ENCODE results near the gene THAP4.

Gene THAP4

DNA sequence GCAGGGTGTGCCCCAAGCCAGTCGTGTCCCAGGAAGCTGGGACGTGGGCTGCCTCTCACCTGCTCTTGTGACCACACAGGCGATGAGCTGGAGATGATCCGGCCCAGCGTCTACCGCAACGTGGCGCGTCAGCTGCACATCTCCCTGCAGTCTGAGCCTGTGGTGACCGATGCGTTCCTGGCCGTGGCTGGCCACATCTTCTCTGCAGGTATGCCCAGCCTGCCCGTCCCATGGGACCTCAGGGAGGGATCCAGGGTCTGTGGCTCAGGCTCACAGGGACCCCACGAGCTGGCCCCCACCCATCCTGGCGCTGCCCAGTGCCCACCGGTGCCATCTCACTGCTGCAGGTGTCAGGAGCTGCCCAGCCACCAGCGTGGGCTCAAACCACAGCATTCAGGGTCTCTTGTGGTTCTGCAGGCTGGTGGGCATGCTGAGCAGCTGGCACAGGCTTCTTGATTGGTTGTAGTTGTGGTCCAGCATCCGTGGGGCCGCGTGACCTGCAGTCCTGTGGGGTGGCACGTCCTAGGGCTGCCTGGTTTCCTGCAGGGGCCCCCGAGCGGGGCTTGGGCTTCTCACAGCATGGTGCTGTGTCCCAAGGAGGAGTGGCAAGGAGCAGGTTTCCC, 74.6 kb downstream of the THAP4 start:
- no peak for DNase-seq

DNA sequence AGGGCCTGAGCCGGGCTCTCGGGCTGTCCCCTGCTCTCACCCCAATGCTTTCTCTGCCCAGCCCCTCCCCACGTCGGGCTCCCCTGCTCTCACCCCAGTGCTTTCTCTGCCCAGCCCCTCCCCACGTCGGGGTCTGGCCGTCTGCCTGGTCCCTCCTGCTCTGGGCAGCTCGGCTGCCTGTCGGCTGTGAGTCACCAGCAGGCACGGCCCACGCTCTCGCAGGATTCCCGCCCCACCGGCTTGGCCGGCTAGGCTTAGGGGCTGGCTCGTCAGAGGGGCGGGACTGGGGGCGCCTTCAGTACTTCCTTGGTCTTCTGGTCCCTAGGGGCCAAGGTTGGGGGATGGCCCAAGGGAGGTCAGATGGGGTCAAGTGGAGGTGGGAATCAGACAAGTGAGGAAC, 75.1 kb downstream of the THAP4 start:
- no peak for DNase-seq

DNA sequence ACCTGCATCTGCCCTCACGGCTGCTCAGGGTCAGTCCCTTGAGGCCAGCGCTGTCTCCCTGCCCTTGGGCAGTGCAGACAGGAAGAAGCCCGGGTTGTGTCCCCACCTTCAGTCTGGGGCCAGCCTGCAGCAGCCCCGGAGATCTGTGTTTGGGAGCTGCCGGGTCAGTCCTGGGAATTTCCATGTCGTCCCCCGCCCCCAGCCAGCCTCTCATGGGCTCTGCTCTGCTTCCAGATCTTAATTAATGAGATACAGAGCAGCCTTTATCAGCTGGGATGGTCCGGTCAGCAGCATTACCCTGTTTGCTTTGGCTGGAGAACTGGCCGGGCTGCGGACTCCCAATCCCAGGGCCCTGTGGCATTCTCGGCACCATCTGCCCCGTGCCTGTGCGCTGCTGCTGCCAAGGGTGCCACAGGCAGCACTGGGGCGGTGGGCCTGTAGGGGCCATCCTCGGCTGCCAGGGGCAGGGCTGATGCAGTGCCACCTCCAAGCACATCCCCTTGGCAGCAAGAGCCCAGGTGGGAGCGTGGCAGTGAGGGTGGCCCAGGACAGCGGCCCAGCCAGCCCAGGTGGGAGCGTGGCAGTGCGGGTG, 76.0 kb downstream of the THAP4 start:
- DNase-seq: no peak

DNA sequence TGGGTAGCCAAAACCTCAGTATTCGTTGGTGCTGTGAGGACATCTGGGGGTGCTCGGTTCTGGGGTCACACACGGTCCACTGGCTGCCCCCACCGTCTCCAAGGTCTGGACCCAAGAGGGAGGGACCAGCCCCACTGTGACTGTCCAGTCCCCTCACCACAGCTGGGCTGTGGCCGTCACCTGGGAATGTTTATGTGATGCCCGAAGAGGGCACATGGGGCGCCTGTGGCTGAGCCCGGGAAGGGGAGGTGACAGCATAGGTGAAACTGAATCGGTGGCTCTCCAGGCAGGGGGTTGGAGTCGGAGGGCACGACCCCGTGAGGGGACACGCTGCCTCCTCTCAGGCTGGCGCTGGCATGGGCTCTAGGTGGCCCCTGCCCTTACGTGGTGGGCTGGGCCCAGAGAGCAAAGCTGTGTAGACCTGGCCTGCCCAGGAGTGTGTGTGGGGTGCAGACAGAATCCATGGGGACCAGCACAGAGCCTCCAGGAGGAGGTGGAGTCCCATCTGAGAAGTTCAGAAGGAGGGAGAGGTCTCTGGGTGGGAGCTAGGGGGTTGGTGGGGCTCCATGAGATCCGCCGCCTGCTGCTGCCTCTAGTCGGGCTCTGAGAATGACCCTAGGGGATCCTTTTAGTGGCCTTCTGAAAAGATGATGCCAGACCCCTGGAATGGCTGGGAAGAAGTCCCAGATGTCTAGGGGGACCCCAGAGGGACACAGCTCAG, 76.6 kb downstream of the THAP4 start:
- no peak for DNase-seq

DNA sequence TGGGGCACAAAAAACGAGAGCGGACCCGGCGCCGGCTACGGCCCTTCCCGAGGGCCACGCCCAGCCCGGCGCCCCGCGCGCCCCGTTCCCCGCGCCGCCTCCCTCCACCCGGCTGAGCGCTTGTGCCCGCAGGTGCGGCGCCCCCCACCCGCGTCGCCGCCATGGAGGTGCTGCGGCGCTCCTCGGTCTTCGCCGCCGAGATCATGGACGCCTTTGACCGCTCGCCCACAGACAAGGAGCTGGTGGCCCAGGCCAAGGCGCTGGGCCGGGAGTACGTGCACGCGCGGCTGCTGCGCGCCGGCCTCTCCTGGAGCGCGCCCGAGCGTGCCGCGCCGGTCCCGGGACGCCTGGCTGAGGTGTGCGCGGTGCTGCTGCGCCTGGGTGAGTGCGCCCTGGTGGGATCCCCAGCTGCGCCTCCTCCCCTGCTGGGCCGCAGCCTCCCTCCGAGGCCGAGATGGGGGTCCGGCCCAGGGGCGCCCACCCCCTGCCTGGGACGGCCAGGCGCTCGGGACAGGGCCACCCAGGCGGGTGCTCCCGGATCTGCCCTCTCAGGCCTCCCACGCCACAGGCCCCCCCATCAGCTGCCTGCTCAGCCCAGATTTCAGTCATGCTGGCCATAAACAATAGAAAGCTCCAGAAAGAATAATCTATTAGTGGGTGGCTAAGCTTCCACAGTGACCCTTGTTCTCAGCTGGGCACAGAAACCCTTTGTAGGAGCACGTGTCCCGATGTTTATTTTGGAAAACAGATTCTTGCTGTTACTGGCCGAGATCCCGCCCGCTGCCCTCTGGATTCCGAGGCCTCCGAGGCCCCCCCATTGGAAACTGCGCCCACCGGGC, 77.4 kb downstream of the THAP4 start:
- no peak for DNase-seq

DNA sequence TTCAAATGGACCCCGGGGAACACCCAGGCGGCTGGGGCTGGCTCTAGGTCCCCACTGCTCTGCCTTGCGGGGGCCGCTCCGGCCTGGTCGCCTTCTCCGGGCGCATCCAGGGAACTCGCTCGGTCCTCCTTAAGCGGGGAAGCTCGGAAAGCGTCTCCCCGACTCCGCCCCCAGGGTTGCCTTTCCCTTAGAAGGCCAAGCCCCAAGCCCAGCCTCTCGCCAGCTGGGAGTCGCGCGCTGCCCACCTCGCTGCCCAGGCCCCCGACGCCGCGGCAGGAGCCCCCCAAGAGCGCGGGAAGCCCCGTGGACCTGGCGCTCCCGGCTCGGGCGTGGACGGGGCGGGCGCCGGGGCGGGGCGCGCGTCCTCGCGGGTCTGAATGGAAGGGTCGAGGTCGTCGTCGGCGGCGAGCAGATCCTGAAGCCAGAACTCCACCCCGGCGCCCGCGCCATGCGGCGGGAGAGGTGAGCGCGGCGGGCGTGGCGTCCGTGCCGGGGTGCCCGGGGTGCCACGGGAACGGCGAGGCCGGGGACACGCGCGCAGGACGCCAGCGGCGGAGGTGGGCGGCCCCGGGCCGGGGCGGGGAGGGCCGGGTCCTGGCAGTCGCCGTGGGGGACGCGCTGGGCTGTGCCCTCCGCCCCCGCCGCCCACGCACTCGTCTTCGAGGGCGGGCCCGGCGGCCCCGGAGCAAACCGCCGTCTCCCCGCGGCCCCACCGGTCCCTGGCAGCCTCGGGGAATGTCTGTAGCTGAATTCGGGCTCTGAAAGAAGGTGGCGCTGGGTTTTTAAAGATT, 78.2 kb downstream of the THAP4 start, which contains the start of gene BOK:
Gene BOK (plus strand): TSS at position 214 of the 791 bp plus-strand sequence. CDS start 739 bp downstream, outside the sequence.
- no peak for DNase-seq

DNA sequence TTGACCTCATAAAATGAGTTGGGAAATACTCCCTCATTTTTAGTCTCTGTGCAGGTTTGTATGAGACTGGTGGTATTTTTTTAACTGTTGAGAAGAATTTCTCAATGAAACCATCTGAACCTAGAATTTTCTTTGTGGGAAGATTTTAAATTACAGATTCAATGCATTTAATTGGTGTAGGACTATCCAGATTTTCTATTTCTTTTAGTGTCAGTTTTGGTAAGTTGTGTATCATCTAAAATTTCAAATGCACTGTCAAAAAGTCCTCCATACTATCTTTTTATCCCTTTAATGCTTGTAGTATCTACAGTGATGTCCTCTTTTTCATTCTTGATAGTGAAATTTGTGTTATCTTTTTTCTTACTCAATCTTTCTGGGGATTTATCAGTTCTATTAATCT, 80.2 kb downstream of the THAP4 start:
- no peak for DNase-seq

DNA sequence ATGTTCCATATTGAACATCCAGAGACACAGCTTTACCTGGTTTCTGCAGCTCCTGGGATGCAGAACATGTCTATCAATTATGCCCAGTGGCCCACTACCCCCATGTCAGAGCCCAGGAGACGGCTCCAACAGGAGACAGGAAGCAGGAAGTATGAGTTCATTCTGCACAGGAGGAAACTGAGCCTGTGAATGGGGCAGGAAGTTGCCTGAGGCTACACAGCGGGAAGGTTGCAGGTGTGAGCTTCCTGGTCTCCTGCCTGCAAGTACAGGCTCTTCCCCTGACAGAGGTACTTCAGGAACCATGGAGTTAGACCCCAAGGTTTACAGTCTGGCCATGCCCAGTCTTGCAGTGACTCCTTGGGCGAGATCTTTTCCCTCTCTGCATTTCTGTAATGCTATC, 81.2 kb downstream of the THAP4 start:
- no peak for DNase-seq

DNA sequence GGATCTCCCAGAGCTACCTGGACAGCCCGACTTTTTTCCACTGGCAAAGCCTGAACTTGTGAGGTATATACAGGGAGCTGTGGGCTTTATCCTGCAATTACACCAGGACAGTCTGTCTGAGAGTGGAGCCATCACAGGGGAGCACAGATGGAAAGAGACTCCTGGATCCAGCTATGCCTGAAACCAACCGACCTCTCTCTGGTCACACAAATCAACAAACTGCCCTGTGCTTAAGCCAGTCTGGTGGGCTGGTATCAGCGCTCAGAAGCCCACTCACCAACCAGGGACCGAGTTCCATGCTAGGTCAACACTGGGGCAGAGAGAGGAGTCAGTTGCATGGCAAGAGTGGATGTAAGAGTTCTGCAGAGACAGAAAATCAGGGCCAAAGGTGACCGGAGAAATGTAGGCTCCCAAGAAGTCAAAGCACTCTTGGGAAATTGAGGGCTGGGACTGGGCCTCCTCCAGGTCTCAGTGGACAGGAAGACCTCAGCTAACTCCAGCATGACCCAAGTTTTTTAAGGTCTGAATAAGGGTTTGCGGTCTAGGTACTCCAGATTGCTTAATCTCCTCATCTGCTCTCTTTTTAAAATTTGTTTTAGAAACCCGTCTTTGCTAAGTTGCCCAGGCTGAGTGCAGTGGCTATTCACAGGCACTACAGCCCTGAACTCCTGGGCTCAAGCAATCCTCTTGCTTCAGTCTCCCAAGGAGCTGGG, 82.2 kb downstream of the THAP4 start:
- no peak for DNase-seq

DNA sequence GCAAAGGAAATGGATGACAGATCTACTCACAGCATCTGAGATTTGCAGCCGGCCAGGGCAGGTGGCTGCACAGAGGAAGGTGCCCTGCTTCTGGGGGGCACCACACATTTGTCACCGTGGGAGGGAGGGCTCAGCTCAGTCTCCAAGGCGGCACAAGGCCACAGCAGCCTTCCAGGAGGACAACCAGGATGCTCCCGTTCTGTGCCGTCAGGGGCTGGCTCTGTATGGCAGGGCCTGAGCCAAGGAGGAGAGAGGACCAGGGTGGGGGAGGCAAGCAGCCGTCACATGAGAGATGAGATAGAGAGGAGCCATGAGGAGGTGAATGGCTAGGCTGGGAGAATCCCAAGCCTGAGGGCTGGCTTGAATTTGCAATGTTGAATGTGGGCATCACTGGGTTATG, 83.0 kb downstream of the THAP4 start:
- DNase-seq: no peak

DNA sequence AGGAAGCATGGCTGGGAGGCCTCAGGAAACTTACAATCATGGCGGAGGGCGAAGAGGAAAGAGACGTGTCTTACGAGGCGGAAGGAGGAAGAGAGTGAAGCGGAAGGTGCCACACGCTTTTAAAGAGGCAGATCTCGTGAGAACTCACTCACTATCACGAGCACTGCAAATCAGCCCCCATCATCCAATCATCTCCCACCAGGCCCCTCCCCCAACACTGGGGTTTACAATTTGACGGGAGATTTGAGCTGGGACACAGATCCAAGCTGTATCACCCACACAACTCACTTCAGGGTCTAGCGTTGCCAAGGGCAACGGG, 83.5 kb downstream of the THAP4 start:
- DNase-seq: no peak

DNA sequence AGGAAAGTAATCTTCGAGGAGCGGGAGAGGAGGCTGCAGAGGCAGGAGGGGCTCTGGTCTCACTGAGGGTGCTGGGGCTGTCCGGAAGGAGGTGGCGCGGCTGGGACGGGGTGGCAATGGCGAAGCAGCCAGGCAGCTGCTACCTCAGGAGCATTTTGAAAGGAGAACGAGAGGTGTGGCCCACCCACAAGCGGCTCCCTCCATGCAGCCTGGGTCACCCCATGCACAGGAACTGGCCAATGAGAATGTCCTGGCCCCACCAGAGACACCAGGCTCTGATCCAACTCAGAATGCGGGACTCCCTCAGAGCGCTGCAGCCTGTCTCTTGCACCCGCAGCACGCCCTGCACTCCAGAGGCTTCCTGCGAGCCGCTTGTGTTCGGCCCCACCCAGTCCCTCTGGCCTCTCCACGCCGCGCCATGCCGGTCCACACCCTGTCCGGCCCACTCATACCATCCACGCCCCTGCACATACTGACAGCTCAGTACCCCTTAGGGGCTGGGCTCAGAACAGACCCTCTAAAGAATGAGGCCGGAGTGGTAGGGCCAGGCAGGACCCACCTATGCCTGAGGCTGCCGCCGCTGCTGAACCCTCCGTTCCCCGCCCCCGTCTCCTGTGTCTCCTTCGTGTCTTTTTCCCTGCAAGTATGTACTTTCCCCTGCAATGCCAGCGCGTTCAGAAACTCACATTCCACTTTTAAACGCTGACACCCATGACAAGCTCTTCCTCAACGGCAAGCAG, 84.8 kb downstream of the THAP4 start:
- DNase-seq: no peak

DNA sequence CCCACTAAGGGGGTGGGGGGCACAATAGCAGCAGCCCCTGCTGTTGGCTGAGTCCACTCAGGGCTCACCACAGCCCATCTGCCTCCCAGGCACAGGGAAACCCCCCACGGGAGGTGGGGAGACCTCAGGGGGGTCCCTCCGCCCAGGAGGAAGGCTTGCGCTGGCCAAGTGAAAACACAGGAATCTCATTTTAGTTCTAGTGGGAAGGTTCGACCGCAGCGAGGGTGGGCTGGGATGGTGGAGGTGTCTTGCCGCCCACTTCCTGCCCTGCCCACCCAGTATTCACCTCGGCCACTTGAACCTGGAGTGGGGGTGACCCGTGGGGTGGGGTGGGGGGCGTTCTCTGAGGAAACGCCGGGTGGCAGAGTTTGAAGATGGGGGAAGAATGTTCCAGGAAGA, 85.4 kb downstream of the THAP4 start:
- DNase-seq: no peak

DNA sequence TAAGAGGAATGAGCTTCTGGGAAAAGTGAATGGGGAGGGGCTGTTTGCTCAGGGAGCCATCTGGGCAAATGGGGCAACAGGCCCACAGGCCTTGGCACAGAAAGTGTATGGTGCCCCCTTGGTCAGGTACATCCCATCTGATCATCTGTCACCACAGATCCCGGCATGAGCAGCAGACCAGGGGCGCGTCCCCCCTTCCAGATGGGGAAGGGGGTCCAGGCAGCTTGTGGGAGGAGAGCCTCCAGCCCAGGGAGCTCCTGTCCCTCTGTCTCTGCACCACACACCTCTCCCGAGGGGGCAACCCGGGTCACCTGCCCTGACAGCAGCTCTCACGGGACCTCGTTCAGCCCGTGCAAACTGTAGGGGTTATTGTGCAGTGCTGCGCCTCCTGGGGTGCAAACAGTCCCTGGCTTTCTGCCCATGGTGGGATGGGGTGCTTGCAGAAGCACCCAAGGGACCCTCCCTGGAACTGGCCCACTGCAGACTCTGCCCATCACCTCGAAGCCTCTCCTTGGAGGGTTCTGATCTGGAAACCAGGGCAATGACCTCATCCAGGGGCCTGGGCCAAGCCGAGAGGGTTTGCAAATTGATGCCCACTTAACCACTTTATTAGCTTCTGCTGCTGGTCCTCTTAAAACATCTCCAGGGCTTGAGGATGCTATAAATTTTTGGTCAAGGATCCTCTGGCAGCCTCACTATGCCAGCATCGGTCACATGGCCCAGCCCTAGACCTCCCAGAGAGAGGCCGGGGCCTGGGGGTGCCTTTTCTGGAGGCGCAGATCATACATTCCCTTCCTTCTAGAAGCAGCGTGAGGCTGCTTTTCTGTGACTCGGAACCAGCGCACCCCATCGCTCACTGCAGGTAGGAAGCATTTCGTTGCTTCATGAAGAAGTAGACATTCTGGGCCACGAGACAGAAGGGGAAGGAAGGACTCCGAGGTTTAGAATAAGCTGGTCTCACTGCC, 86.1 kb downstream of the THAP4 start:
- DNase-seq: no peak

DNA sequence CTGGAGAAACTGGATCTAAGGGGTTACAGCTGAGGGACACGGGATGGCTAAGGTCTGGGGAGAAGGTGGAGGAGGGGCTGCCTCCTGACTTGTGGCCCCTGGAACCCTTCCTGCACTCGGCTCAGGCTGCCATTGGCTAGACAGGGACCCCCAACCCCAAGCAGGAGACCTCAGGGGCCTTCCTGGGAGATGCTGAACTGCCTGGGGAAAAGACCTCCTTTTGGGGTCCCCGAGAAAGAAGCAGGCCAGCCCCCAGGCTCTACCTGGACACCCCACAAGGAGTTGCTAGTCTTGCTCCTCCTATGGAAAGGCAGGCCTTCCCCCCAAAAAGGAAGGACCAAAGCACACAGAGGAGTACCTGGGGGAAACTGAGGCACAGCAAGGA, 88.5 kb downstream of the THAP4 start:
- no peak for DNase-seq

DNA sequence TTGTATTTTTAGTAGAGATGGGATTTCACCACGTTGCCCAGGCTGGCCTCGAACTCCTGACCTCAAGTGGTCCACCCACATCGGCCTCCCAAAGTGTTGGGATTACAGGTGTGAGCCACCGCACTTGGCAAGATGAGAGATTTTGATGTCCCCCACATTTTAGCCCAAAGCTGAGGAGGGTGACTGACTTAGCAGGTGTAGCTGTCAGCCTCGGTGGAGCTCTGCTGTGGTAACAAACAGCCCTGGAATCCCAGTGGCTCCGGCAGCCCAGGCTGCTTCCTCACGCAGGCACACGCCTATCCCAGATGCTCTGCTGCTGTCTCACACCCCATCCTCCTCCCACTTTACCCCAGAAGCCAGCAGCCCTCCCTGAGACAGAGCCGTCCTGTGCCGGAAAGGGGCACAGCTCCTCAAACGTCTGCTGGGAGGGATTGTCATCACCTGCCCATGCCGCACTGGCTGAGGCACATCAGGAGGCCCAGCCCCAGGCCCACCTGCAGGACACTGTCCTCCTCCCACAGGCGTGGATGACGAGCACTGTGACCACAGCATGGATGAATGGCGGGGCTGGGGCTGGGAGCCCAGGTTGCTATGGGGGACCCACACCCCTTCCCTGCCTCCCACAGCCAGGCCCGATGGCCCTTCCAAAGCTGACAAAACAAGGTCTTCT, 89.0 kb downstream of the THAP4 start:
- no peak for DNase-seq

DNA sequence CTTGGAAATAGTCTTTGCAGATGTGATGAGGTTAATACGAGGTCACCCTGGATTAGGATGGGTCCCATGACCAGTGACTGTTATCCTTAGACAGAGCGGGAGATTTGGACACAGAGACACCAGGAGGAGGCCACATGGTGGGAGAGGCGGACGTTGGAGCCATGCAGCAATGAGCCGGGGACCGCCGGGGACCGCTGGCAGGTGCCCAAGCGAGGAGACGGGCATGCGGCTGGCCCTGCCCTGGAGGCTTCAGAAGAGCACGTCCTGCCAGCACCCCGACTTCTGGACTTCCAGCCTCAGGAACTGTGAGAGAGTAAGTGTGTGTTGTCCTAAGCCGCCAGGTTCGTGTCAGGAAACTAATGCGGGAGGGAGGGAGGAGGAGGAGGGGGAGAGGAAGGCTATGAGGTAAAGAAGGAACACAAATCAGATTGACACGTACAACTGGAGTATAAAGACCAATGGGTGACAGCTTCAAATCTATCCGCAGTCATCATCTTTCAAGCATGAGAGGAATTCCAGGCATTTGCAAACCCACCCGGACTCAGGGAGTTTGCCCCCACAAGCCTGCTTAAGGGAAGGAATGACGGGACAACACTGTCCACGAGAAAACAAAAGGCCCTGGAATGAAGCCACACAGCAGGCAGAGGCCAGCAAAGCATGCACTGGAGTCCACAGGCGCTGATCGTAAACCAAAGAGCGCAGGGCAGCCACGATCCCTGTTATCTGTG, 90.0 kb downstream of the THAP4 start:
- no peak for DNase-seq

DNA sequence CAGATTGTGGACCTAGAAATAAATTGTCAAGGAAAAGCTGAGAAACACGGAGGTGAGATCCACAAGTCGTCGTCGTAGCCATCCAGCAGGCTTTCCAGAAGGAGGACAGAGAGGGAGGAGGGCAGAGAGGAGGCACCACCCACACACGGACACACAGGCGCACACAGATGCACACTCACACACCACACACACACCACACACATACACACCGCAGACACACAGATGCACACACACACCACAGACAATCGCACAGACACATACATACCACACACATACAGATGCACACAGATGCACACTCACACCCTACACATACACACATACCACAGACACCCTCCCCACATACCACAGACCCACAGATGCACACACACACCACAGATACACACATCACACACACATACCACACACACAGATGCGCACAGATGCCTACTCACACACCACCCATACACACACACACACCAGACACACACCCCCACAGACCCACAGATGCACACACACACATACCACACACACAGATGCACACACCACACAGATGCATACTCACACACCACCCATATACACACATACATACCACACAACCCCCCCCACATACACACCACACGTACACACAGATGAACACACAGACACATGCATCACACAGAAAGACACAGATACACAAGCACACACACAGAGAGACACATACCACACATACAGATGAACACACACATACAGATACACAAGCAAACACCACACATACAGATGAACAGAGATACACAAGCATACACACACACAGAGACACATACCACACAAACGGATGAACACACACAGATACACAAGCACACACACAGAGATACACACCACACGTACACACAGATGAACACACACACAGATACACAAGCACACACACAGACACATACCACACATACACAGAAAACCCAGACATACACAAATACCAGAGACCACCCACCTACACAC, 91.2 kb downstream of the THAP4 start:
- no peak for DNase-seq
